ENCODE data around the gene EPS15. TPM values are rescaled to one million over a fixed set of nuclear protein-coding genes. Genes with fewer than 3 reads are reported as not detected.

Gene EPS15
- total and polyA plus RNA-seq, 9 of the 15 experiments (the other 6 are each of a cell fraction or from before 2014, with no cell fraction given), result 23.1 to 69.0 (median 41.7) TPM

- TF ChIP-seq, protein P1, sequence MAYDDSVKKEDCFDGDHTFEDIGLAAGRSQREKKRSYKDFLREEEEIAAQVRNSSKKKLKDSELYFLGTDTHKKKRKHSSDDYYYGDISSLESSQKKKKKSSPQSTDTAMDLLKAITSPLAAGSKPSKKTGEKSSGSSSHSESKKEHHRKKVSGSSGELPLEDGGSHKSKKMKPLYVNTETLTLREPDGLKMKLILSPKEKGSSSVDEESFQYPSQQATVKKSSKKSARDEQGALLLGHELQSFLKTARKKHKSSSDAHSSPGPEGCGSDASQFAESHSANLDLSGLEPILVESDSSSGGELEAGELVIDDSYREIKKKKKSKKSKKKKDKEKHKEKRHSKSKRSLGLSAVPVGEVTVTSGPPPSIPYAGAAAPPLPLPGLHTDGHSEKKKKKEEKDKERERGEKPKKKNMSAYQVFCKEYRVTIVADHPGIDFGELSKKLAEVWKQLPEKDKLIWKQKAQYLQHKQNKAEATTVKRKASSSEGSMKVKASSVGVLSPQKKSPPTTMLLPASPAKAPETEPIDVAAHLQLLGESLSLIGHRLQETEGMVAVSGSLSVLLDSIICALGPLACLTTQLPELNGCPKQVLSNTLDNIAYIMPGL (CRISPR knock-in tag; IDR thresholded peaks at IDR 0.05), result no peak
- TF ChIP-seq, protein P2, sequence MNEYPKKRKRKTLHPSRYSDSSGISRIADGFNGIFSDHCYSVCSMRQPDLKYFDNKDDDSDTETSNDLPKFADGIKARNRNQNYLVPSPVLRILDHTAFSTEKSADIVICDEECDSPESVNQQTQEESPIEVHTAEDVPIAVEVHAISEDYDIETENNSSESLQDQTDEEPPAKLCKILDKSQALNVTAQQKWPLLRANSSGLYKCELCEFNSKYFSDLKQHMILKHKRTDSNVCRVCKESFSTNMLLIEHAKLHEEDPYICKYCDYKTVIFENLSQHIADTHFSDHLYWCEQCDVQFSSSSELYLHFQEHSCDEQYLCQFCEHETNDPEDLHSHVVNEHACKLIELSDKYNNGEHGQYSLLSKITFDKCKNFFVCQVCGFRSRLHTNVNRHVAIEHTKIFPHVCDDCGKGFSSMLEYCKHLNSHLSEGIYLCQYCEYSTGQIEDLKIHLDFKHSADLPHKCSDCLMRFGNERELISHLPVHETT (CRISPR knock-in tag; conservative IDR thresholded peaks at IDR 0.05 in 1 of 2, IDR thresholded peaks at IDR 0.05 in 1 of 2), result no peak
- no peak for TF ChIP-seq ZNF668 (CRISPR knock-in tag; IDR thresholded peaks at IDR 0.05)
- no peak for TF ChIP-seq CCAR2 (IDR thresholded peaks at IDR 0.05; ENCODE audit: low read depth, low read length)
- TF ChIP-seq, protein P3, sequence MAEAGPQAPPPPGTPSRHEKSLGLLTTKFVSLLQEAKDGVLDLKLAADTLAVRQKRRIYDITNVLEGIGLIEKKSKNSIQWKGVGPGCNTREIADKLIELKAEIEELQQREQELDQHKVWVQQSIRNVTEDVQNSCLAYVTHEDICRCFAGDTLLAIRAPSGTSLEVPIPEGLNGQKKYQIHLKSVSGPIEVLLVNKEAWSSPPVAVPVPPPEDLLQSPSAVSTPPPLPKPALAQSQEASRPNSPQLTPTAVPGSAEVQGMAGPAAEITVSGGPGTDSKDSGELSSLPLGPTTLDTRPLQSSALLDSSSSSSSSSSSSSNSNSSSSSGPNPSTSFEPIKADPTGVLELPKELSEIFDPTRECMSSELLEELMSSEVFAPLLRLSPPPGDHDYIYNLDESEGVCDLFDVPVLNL (CRISPR knock-in tag; IDR thresholded peaks at IDR 0.05; ENCODE audit: low read depth), result no peak
- TF ChIP-seq NRF1 (conservative IDR thresholded peaks at IDR 0.05 in 1 of 2, IDR thresholded peaks at IDR 0.05 in 1 of 2), result no peak
- no peak for TF ChIP-seq ZBTB7A (IDR thresholded peaks at IDR 0.05; ENCODE audit: borderline replicate concordance, control insufficient read depth, low read depth, low read length)
- TF ChIP-seq, protein P4, sequence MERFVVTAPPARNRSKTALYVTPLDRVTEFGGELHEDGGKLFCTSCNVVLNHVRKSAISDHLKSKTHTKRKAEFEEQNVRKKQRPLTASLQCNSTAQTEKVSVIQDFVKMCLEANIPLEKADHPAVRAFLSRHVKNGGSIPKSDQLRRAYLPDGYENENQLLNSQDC (CRISPR knock-in tag; IDR thresholded peaks at IDR 0.05), result no peak
Measured at GRCh38 chr1:51323778-51324177, 195.3 kb downstream of the EPS15 start (continued).

Measured in K562 (cell line).